Esophagus squamous epithelium (tissue), 4 donors: Measurements from ENCODE around the gene MEF2C.

Experiments
- POLR2A ChIP-seq, 4 donors: fragments of 450-650 bp; IDR thresholded peaks; one replicate each; pipeline ENCODE4 v1.6.1; 2017; ENCODE audit warnings: antibody characterized with exemption in 4 of 4, mild to moderate bottlenecking in 4 of 4, moderate library complexity in 3 of 4
- TF ChIP-seq, protein P1 (sequence below), 6 experiments: fragments of 450-650 bp in 4 of 6; fragments of 200-600 bp in 2 of 6; sonication (generic) in 2 of 6; IDR thresholded peaks; one replicate each; pipeline ENCODE4 v1.5.1; 2016 to 2019; ENCODE audit warnings: antibody characterized with exemption in 6 of 6, mild to moderate bottlenecking in 4 of 6, moderate library complexity in 4 of 6

DNA sequence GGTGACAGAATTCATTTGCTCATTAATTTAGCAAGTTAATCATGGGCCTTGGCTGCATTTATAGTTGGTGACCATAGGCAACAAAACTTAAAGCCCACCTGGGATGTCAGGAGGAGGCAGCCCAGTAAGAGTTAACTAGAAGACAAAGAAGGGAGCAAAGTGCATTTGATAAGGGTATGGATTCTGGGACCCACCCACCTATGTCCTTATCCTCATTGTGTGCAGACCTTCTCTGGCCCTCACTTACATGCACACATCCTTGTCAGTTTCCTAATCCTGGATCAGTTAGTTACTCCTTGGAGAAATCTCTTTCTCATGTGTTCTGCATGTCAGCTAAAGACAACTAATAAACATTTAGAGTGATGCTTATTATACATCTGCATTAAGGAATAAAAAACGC, 24.6 kb downstream of the MEF2C start:
- TF ChIP-seq, protein P1, sequence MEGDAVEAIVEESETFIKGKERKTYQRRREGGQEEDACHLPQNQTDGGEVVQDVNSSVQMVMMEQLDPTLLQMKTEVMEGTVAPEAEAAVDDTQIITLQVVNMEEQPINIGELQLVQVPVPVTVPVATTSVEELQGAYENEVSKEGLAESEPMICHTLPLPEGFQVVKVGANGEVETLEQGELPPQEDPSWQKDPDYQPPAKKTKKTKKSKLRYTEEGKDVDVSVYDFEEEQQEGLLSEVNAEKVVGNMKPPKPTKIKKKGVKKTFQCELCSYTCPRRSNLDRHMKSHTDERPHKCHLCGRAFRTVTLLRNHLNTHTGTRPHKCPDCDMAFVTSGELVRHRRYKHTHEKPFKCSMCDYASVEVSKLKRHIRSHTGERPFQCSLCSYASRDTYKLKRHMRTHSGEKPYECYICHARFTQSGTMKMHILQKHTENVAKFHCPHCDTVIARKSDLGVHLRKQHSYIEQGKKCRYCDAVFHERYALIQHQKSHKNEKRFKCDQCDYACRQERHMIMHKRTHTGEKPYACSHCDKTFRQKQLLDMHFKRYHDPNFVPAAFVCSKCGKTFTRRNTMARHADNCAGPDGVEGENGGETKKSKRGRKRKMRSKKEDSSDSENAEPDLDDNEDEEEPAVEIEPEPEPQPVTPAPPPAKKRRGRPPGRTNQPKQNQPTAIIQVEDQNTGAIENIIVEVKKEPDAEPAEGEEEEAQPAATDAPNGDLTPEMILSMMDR (IDR thresholded peaks at IDR 0.05), result no peak
- no peak for TF ChIP-seq POLR2A (IDR thresholded peaks at IDR 0.05)
